Osteoblast (primary cell): ENCODE results near the gene CD99L2. TPM values are rescaled to one million over a fixed set of nuclear protein-coding genes. Genes with fewer than 3 reads are reported as not detected.

Experiments used
- DNase-seq: peaks from one replicate; pipeline ENCODE4 v3.0.0; 2011; ENCODE audit warnings: low spot score, mixed read lengths; ENCODE audit not compliant: insufficient read length; ENCODE audit errors: missing footprints
- H2AFZ ChIP-seq: 2 replicates; pipeline ENCODE4 v1.6.0; 2011; ENCODE audit warnings: mild to moderate bottlenecking, low read length
- H3K27ac ChIP-seq: 2 replicates; pipeline ENCODE4 v1.5.1; 2011; ENCODE audit warnings: mild to moderate bottlenecking, low read depth, low read length, moderate library complexity
- H3K27me3 ChIP-seq: 2 replicates; pipeline ENCODE4 v1.6.0; 2012; ENCODE audit warnings: mild to moderate bottlenecking, control low read depth, inconsistent platforms, low read length, moderate library complexity; ENCODE audit not compliant: insufficient read depth
- H3K36me3 ChIP-seq: 2 replicates; pipeline ENCODE4 v1.5.1; 2011; ENCODE audit warnings: mild to moderate bottlenecking, low read length, control low read depth, moderate library complexity; ENCODE audit not compliant: insufficient read depth
- H3K4me1 ChIP-seq: 2 replicates; pipeline ENCODE4 v1.5.1; 2011; ENCODE audit warnings: mild to moderate bottlenecking, low read length, control low read depth, moderate library complexity; ENCODE audit not compliant: insufficient read depth
- H3K4me2 ChIP-seq: 2 replicates; pipeline ENCODE4 v1.6.0; 2011; ENCODE audit warnings: mild to moderate bottlenecking, low read length; ENCODE audit not compliant: insufficient read depth
- H3K4me3 ChIP-seq: fragments of 200-600 bp; sonication (generic); 3 replicates; pipeline ENCODE4 v1.5.1; 2012; ENCODE audit warnings: mild to moderate bottlenecking, low read length, inconsistent platforms; ENCODE audit not compliant: insufficient read depth
- H3K79me2 ChIP-seq: 2 replicates; pipeline ENCODE4 v1.6.0; 2012; ENCODE audit warnings: mild to moderate bottlenecking, low read length, control low read depth, inconsistent platforms; ENCODE audit not compliant: insufficient read depth
- H3K9me3 ChIP-seq: 2 replicates; pipeline ENCODE4 v1.5.1; 2011; ENCODE audit warnings: low read depth, low read length, control low read depth
- H4K20me1 ChIP-seq: 2 replicates; pipeline ENCODE4 v1.6.0; 2012; ENCODE audit warnings: mild to moderate bottlenecking, low read length, control low read depth; ENCODE audit not compliant: insufficient read depth
- CTCF ChIP-seq: IDR thresholded peaks from 2 replicates; pipeline ENCODE4 v1.5.1; 2011; ENCODE audit warnings: mild to moderate bottlenecking, low read depth, low read length, moderate library complexity; ENCODE audit errors: extremely low read depth
- total RNA-seq: library from RNA; depleted of rRNA; stranded (reverse); fragments of >200 nt; gene quantifications from 2 replicates; pipeline ENCODE4 v1.2.3, GENCODE V29; 2012

CD99L2 gene
- total RNA-seq, 1 donor = 85.0 TPM

- no peak for TF ChIP-seq CTCF
- Histone ChIP-seq H3K27me3 (no peaks in the 10 kb centered on the region), H3K27ac (no peak overlapping the region), H2AFZ (no peak overlapping the region), H3K4me2 (no peak overlapping the region), H3K9me3 (no peaks in the 10 kb centered on the region), H4K20me1 (no peaks in the 10 kb centered on the region), H3K4me3 (no peak overlapping the region), H3K36me3 (no peaks in the 10 kb centered on the region), H3K4me1 (no peaks in the 10 kb centered on the region), H3K79me2 (peaks cover 6% of the 10 kb centered on the region)
- DNase-seq = no peak
Observed at GRCh38 chrX:150870029-150870428, 28.4 kb downstream of the CD99L2 start.

GRCh38 chrX:150869450-150869849 lies 29.0 kb downstream of the CD99L2 start:
- Histone ChIP-seq H2AFZ (no peak overlapping the region), H3K4me1 (no peaks in the 10 kb centered on the region), H3K4me3 (no peak overlapping the region), H3K36me3 (no peaks in the 10 kb centered on the region), H3K27ac (no peak overlapping the region), H3K79me2 (peaks cover 6% of the 10 kb centered on the region), H3K27me3 (no peaks in the 10 kb centered on the region), H3K4me2 (no peak overlapping the region), H4K20me1 (no peaks in the 10 kb centered on the region), H3K9me3 (no peaks in the 10 kb centered on the region)
- no peak for DNase-seq
- TF ChIP-seq CTCF = no peak

GRCh38 chrX:150868625-150869024 lies 29.8 kb downstream of the CD99L2 start:
- H3K27ac ChIP-seq = no peak overlapping the region
- no peaks in the 10 kb centered on the region for H3K4me1 ChIP-seq
- no peak overlapping the region for H3K4me3 ChIP-seq
- H3K4me2 ChIP-seq = no peak overlapping the region
- TF ChIP-seq CTCF = no peak
- no peaks in the 10 kb centered on the region for H4K20me1 ChIP-seq
- peaks cover 6% of the 10 kb centered on the region for H3K79me2 ChIP-seq
- no peaks in the 10 kb centered on the region for H3K9me3 ChIP-seq
- no peaks in the 10 kb centered on the region for H3K27me3 ChIP-seq
- no peak overlapping the region for H2AFZ ChIP-seq
- no peak for DNase-seq
- no peaks in the 10 kb centered on the region for H3K36me3 ChIP-seq

- Histone ChIP-seq H3K36me3 (no peaks in the 10 kb centered on the region), H3K9me3 (no peaks in the 10 kb centered on the region), H3K4me3 (no peak overlapping the region), H3K79me2 (no peaks in the 10 kb centered on the region), H3K4me1 (no peaks in the 10 kb centered on the region), H4K20me1 (no peaks in the 10 kb centered on the region), H3K4me2 (no peak overlapping the region), H2AFZ (no peak overlapping the region), H3K27me3 (no peaks in the 10 kb centered on the region), H3K27ac (no peak overlapping the region)
- no peak for TF ChIP-seq CTCF
- no peak for DNase-seq
Observed at GRCh38 chrX:150864127-150864526, 34.3 kb downstream of the CD99L2 start.
